Inflammatory macrophage (primary cell): ENCODE data around the gene FAM135A.
"Not testable (repeated sequence)": the region's sequence is repeated elsewhere in the genome, so short reads cannot be mapped to it uniquely, and the experiment has no call there.

Source experiments
- DNase-seq, 2 donors: peaks; one replicate each; pipeline ENCODE4 v3.0.0-alpha.2; 2020 to 2022

FAM135A gene

GRCh38 chr6:70549327-70549726, 136.0 kb downstream of the FAM135A start:
- no peak for DNase-seq

GRCh38 chr6:70551566-70551965, 138.3 kb downstream of the FAM135A start:
- no peak for DNase-seq

- not testable (repeated sequence) for DNase-seq
Measured at GRCh38 chr6:70552286-70552940, 139.1 kb downstream of the FAM135A start.

GRCh38 chr6:70552974-70553373, 139.7 kb downstream of the FAM135A start:
- no peak for DNase-seq

GRCh38 chr6:70557998-70558397, 144.7 kb downstream of the FAM135A start:
- DNase-seq, result no peak

GRCh38 chr6:70562401-70562800, 149.1 kb downstream of the FAM135A start:
- DNase-seq, result not testable (repeated sequence)

GRCh38 chr6:70563530-70563929, 150.2 kb downstream of the FAM135A start:
- DNase-seq, result no peak

- peak; percentile 86 to 91 for DNase-seq
Measured at GRCh38 chr6:70566751-70567382, 153.6 kb downstream of the FAM135A start, which contains the start of gene SDHAF4. SDHAF4 (plus strand) TSS chr6:70566930; CDS start chr6:70566941, 11 bp downstream.

- DNase-seq, result no peak
Measured at GRCh38 chr6:70574643-70575042, 161.3 kb downstream of the FAM135A start.

GRCh38 chr6:70575899-70576495, 162.7 kb downstream of the FAM135A start:
- no peak for DNase-seq

GRCh38 chr6:70586114-70586513, 172.8 kb downstream of the FAM135A start:
- no peak for DNase-seq

- DNase-seq, result no peak
Measured at GRCh38 chr6:70590400-70590799, 177.1 kb downstream of the FAM135A start.

- no peak for DNase-seq
Measured at GRCh38 chr6:70592391-70593117, 179.2 kb downstream of the FAM135A start.

- DNase-seq, result no peak
Measured at GRCh38 chr6:70593118-70593486, 179.8 kb downstream of the FAM135A start.

- DNase-seq, result no peak
Measured at GRCh38 chr6:70599187-70599586, 185.9 kb downstream of the FAM135A start.

- no peak for DNase-seq
Measured at GRCh38 chr6:70601014-70601413, 187.7 kb downstream of the FAM135A start.

GRCh38 chr6:70604254-70604653, 190.9 kb downstream of the FAM135A start:
- no peak for DNase-seq

- DNase-seq, result not testable (repeated sequence)
Measured at GRCh38 chr6:70607371-70607770, 194.1 kb downstream of the FAM135A start.

- DNase-seq, result not testable (repeated sequence)
Measured at GRCh38 chr6:70609181-70609580, 195.9 kb downstream of the FAM135A start.
